Lower lobe of right lung (tissue), 2 donors: ENCODE data around the gene CALM1. TPM values are rescaled to one million over a fixed set of nuclear protein-coding genes. Genes with fewer than 3 reads are reported as not detected.

Source experiments
- ATAC-seq, 2 donors: fragments of 200-7000 bp; cut with Tn5 transposase; one replicate each; pipeline ENCODE4 v1.9.1; 2020 to 2022; ENCODE audit warnings: mild to moderate bottlenecking in 2 of 2, moderate library complexity in 2 of 2
- DNase-seq: peaks from one replicate; pipeline ENCODE4 v3.0.0-alpha.2; 2020
- H3K27ac ChIP-seq: fragments of 200-600 bp; one replicate; pipeline ENCODE4 v1.8.0; 2022
- H3K27me3 ChIP-seq: fragments of 200-600 bp; one replicate; pipeline ENCODE4 v1.8.0; 2022; ENCODE audit warnings: low read depth
- H3K36me3 ChIP-seq: fragments of 200-600 bp; one replicate; pipeline ENCODE4 v1.8.0; 2022; ENCODE audit warnings: mild to moderate bottlenecking
- H3K4me1 ChIP-seq: fragments of 200-600 bp; one replicate; pipeline ENCODE4 v1.8.0; 2022
- H3K4me3 ChIP-seq: fragments of 200-600 bp; one replicate; pipeline ENCODE4 v1.8.0; 2022; ENCODE audit warnings: mild to moderate bottlenecking
- H3K9me3 ChIP-seq: fragments of 200-600 bp; one replicate; pipeline ENCODE4 v1.8.0; 2022
- CTCF ChIP-seq: fragments of 200-600 bp; IDR thresholded peaks from one replicate; pipeline ENCODE4 v1.8.0; 2022; ENCODE audit warnings: antibody characterized with exemption, mild to moderate bottlenecking
- intact Hi-C: fragments of 100-400 bp; cut with DNase I; formaldehyde crosslinking; loops from one replicate; pipeline ENCODE4 v1.11.0; 2022
- total RNA-seq: library from RNA; stranded (reverse); fragmentation: NEBNext Ultra II Directional; extraction: Animal tissue kit (Norgen Biotek cat#: 25700); gene quantifications from one replicate; pipeline ENCODE4 v1.2.1, GENCODE V29; 2021
- donor health status: DM: no; HTN: yes; CAD: no; lungs with severe emphysema.

CALM1 gene
- total RNA-seq, 1 donor from 2014 or later = 518 TPM

DNA sequence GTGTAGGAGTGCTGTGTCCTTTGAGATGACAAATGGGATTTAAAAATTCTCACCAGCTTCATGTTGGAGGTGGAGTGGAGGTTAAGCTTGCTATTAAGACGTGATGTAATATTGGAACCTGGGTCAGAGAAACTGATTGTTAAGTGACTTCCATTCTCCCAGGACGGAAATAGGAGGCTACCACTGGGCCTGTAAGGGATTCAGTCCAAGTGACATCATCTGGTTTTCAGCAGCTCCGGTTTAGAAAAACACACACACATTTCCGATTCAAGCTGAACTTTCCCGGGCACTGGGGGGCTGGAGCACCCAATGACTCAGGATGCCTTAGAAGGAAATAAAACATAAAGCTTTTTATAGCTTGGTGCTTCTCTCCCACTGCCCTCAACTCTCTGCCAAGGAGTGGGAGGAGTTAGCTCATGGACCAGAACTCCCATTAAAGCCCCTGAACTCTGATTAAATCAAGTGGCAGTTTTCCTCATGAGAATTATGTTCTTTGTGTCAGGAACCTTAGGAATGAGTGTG, 12.4 kb downstream of the CALM1 start:
- intact Hi-C loops = no loop called here

DNA sequence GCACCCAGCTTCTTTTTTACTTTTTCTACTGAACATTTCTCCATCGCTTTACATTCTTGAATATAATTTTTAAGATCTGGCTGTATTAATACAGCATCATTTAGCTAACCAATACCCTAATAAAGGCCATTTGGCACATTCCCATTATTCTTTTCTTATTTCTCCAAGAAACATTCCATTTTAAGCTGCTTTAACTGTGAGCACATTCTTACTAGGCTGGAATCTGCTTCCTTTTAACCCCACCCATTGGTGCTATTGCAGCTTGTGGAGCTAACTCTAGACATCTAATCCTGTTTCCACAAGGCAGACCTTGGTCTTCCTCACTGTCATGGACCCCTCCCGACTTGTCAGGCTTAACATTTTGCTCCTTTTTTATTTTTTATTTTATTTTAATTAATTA, 15.2 kb downstream of the CALM1 start:
- no peak for ATAC-seq
- no peak for DNase-seq
- H3K27me3 ChIP-seq = no peaks in the 10 kb centered on the region
- H3K36me3 ChIP-seq = peaks cover 12% of the 10 kb centered on the region
- no peak for TF ChIP-seq CTCF
- peaks cover 18% of the 10 kb centered on the region for H3K4me1 ChIP-seq
- no peak overlapping the region for H3K4me3 ChIP-seq
- H3K27ac ChIP-seq = no peak overlapping the region
- no peaks in the 10 kb centered on the region for H3K9me3 ChIP-seq
- intact Hi-C loops = no loop called here

More for the DNA sequence above, 12.4 kb downstream of the CALM1 start:
- ATAC-seq (peak; percentile 47 to 66), DNase-seq (no peak)
- Histone ChIP-seq H3K4me1 (peaks cover 17% of the 10 kb centered on the region), H3K27me3 (no peaks in the 10 kb centered on the region), H3K27ac (peak overlapping the region; percentile 53), H3K4me3 (no peak overlapping the region), H3K36me3 (peaks cover 40% of the 10 kb centered on the region), H3K9me3 (no peaks in the 10 kb centered on the region)
- TF ChIP-seq CTCF = no peak

GRCh38 chr14:90416720-90417119, 19.9 kb downstream of the CALM1 start:
- DNase-seq (no peak), ATAC-seq (no peak)
- H3K36me3 ChIP-seq = no peaks in the 10 kb centered on the region
- no peak overlapping the region for H3K4me3 ChIP-seq
- intact Hi-C loops = no loop called here
- no peaks in the 10 kb centered on the region for H3K27me3 ChIP-seq
- no peaks in the 10 kb centered on the region for H3K9me3 ChIP-seq
- H3K27ac ChIP-seq = no peak overlapping the region
- no peak for TF ChIP-seq CTCF
- H3K4me1 ChIP-seq = peaks cover 10% of the 10 kb centered on the region

- intact Hi-C loops = no loop called here
- DNase-seq (no peak), ATAC-seq (no peak)
- Histone ChIP-seq H3K4me3 (no peak overlapping the region), H3K9me3 (no peaks in the 10 kb centered on the region), H3K27me3 (no peaks in the 10 kb centered on the region), H3K36me3 (no peaks in the 10 kb centered on the region), H3K4me1 (peaks cover 10% of the 10 kb centered on the region), H3K27ac (no peak overlapping the region)
- TF ChIP-seq CTCF = no peak
Measured at GRCh38 chr14:90418053-90418452, 21.2 kb downstream of the CALM1 start.

DNA sequence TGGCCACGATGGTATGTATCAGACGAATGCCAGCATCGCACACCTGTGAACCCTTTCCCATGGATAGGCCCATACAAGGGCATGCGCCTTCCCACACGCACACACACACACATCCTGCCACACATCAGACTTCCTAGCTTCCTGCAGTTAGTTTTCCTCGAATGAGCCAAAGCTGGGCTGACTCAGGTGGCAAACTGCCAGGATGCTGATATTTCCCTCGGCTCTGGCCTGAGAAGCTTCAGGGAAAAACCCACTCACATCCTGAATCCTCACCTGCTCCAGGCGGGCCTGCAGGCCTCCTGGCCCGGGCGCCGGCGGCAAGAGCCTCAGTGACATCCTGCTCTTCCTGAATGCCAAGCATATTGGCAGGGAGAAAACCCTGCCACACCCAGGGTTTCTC, 22.4 kb downstream of the CALM1 start:
- DNase-seq (no peak), ATAC-seq (peak; percentile 57 to 66)
- H3K27ac ChIP-seq = no peak overlapping the region
- no peaks in the 10 kb centered on the region for H3K9me3 ChIP-seq
- H3K36me3 ChIP-seq = no peaks in the 10 kb centered on the region
- H3K4me1 ChIP-seq = peaks cover 10% of the 10 kb centered on the region
- intact Hi-C loops = no loop called here
- no peaks in the 10 kb centered on the region for H3K27me3 ChIP-seq
- TF ChIP-seq CTCF = no peak
- no peak overlapping the region for H3K4me3 ChIP-seq
